GM18867 (cell line): ENCODE data around the gene CERS1.

Experiments
- ATAC-seq: cut with Tn5 transposase; IDR thresholded peaks from one replicate; pipeline ENCODE4 v1.9.1; 2021; ENCODE audit warnings: mild to moderate bottlenecking, moderate library complexity; ENCODE audit not compliant: unreplicated experiment

CERS1 gene

DNA sequence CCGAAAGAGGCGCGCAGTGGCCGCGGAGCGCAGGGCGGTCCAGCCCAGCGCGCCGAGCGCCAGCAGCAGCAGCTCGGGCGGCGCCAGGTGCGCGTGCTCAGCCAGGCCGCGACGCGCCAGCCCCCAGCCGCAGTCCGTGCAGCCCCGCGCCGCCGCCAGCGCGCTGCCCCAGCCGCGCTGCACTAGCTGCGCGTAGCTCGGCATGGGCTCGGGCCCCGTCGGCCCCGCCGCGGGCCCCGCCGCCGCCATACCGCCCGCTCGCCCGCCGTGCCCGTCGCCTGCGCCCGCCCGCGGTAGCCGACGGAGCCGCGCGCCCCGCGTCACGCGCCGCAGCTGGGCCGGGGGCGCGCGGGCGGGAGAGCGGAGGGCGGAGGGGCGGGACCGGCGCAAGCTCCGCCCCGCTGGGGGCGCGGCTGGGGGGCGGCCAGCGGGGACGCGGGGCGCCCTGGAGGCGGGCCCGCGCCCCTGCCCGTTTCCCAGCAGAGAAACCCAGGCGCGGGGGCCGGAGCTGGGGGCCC lies at the start of gene CERS1:
Gene CERS1, minus strand, starts transcription at position 335 of the 518 bp plus-strand sequence. Its CDS starts 86 bp downstream, at position 249.
- ATAC-seq: no peak

GRCh38 chr19:18945297-18945696 lies 49.3 kb upstream of the CERS1 start:
- no peak for ATAC-seq

GRCh38 chr19:18943465-18943864 lies 47.5 kb upstream of the CERS1 start:
- no peak for ATAC-seq

- no peak for ATAC-seq
Measured at GRCh38 chr19:18942692-18943091, 46.7 kb upstream of the CERS1 start.

DNA sequence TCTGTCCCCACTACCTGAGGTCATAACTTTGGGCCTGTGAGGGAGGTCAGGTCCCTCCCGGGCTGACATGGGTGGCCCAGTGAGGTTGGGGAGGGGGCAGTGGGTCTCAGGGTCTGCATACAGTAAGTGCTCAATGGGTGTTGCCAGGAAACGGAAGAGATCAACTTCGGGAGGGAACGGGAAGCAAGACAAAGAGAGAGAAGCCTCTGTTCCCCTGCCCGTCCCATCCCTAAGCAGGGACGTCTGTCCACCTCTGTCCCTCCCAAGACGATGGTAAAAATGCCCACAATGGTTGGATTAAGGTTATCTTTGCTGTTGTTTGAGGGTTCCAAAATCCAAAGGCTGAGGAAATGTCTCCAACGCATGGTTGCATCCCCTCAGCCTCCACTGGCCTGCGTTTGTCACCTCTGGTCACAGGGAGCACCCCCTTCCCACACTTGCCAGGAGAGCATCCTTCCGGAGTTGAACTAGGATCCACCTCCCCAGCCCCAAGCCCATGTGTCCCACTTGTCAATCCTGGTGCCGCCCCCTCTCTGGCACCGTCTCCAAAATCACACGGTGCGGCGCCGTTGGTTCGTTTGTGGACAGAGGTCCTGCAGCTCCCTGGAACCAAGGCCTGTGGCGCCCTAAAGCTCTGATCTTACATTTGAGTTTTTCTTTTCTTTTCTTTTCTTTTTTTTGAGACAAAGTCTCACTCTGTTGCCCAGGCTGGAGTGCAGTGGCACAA lies 45.8 kb upstream of the CERS1 start:
- no peak for ATAC-seq

- peak; percentile 69 for ATAC-seq
Measured at GRCh38 chr19:18940769-18941627, 45.0 kb upstream of the CERS1 start, which contains the start of gene HOMER3. TSS of gene HOMER3 (minus strand) at chr19:18941217. CDS start at chr19:18938982, 2,235 bp downstream.

- no peak for ATAC-seq
Measured at GRCh38 chr19:18939922-18940768, 44.2 kb upstream of the CERS1 start.

DNA sequence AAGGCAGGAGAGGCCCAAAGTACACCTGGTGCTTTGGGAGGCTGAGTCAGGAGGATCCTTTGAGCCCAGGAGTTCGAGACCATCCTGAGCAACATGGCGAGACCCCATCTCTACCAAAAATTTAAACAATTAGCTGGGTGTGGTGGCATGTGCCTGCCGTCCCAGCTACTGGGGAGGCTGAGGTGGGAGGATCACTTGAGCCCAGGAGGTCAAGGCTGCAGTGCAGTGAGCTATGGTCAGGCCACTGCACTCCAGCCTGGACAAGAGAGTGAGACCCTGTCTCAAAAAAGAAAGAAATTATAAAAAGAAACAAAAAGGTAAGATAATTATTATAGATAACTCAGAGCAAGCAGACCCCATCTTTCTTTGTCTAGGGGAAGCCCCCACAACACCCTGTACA lies 43.2 kb upstream of the CERS1 start:
- ATAC-seq: no peak

- ATAC-seq: no peak
Measured at GRCh38 chr19:18933297-18933696, 37.3 kb upstream of the CERS1 start.

DNA sequence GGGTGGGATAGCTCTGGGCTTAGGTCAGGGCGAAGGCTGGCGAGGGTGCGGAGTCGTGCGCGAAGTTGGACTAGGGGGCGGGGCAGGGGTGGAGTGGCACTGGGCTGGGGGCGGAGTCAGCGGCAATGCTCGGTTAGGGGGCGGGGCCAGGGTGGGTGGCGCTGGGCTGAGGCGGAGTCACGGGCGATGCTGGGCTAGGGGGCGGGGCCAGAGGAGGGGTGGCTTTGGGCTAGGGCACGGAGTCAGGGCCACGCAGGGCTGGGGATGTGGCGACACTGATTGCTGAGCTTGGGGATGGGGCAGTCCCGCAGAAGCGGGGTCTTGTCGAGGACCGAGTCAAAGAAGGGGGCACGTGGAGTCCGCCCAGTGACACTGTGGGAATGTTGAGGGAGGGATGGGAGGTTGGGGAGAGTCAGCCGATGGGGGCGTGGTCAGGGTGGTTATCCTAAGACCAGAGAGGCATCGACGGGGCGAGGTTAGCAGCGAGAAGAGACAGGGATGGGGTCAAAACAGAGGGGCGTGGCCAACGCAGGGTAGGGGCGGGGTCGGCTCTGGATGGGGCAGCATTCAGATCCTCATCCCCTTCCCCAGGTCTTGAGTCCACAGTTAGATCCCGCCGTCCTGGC lies 36.4 kb upstream of the CERS1 start:
- peak; percentile 59 for ATAC-seq

- no peak for ATAC-seq
Measured at GRCh38 chr19:18931316-18932162, 35.6 kb upstream of the CERS1 start.

DNA sequence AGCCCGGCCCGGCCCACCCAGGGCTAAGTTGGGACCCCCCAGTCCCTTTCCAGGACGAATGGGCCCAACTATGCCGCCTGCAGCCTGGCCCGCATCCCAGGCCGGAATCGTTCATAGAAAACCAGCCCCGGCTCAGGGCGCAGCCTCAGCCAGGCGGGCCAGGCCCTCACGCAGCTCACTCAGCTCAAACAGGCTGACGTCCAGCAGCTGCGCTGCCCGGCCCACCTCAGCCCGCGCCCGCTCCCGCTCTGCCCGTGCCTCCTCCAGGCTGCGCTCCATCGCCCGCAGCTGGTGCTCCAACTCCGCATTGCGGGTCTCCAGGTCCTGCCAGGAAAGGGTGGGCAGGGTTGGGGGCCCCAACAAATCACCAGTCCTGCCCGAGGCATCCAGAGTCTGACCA lies 33.4 kb upstream of the CERS1 start:
- no peak for ATAC-seq

DNA sequence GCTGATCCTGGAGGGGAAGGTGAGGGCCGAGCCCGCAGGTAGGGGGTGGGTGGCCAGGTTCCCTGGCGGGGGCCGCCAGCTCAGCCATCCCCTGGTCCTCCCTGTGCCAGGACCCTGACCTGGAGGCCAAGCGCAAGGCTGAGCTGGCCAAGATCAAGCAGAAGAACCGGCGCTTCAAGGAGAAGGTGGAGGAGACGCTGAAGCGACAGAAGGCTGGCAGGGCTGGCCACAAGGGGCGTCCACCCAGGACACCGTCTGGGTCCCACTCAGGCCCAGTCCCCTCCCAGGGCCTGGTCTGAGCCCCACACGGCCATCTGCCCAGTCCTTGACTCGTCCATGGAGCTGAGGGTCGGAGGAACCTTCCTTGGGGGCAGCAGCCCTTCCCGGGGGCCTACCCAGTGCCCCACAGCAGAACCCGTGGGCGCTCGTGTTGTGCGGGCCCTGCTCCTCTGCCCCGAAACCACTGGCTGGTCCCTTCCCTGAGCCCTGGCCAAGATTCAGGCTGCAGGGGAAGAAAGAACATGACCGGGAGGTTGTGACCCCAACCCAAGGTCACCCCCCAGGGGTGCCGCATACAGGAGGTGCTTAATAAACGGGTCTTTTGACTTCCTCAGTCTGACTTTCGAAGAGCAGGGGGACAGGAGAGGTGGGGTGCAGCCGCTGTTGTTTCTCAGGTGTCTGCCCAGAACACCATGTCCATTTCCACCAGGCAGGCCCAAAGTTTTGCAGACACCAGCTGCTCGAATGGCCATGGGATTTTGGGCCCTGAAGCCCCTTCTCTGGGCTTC lies 32.3 kb upstream of the CERS1 start:
- ATAC-seq: no peak

- ATAC-seq: no peak
Measured at GRCh38 chr19:18924684-18925213, 28.8 kb upstream of the CERS1 start.

DNA sequence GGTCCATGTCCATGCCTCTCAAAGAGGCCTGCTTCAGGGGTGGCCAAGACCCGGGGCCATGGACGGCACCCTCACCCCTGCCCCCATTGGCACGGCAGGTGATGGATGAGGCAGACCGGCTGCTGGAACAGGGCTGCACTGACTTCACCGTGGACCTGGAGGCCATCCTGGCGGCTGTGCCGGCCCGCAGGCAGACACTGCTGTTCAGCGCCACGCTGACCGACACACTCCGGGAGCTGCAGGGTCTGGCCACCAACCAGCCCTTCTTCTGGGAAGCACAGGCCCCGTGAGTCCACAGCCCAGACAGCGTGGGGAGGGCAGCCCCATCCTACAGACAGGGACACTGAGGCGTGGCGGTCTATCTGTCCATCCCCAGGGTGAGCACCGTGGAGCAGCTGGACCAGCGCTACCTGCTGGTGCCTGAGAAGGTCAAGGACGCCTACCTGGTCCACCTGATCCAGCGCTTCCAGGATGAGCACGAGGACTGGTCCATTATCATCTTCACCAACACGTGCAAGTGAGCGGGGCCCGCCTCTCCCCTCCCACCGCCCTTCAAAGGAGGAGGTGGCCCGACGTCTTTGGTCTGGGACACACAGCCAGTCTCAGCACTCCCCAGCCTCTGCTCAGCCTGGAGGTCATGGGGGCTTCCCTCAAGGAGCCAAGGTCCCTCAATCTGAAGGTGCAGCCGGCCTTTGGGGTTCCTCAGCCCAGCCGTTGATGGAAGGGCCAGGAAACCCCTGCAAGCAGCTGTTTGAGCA lies 26.4 kb upstream of the CERS1 start:
- ATAC-seq: no peak

GRCh38 chr19:18921593-18921992 lies 25.6 kb upstream of the CERS1 start:
- ATAC-seq: no peak

- ATAC-seq: no peak
Measured at GRCh38 chr19:18920400-18920799, 24.4 kb upstream of the CERS1 start.

DNA sequence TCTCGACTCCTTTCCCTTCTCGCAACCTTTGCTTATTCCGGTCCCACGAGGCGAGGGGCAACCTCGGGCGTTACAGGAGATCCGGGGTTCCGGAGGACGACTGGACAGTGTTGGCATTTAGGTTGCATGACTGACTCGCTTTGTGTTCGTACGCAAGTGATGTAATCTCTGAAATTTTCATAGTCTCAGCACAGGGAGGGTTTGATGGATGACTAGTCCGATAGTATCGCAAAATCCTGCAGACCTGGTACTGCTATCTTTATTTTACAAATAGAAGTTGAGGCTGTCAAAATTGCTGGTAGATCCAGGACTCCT lies 23.9 kb upstream of the CERS1 start:
- no peak for ATAC-seq
